HG03565 (cell line): ENCODE data around the gene GDPD4.

Experiments
- ATAC-seq: cut with Tn5 transposase; IDR thresholded peaks from one replicate; pipeline ENCODE4 v1.9.1; 2021; ENCODE audit warnings: mild to moderate bottlenecking, moderate library complexity; ENCODE audit not compliant: unreplicated experiment

GDPD4 gene

DNA sequence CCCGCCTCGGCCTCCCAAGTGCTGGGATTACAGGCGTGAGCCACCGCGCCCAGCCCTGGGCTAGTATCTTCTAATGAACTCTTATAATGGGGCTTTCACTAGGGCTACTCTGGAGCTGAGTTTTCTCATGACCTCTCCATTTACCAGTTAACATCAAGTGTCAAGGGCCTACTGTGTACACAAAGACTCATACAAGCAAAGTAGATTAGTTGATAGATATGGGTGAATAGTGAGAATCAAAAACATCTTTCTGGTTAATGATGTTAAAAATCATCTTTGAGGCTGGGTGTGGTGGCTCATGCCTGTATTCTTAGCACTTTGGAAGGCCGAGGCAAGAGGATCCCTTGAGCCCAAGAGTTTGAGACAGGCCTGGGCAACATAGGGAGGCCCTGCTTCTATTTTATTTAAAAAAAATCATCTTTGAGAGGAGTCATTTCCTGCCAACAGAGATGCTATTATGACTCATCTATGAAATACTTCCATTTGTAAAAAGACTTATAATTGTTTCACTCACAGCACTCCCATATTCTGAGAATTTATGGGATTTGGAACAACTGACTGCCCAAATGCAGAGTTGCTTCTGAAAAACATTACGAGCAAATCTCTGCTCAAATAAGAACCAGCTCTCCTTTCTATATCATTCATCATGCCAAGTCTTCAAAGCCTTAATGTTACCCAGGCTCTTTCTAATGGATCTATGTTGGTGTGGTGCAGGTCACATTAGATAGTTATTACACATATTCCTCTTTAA is 57.0 kb downstream of the GDPD4 start:
- ATAC-seq, result no peak

DNA sequence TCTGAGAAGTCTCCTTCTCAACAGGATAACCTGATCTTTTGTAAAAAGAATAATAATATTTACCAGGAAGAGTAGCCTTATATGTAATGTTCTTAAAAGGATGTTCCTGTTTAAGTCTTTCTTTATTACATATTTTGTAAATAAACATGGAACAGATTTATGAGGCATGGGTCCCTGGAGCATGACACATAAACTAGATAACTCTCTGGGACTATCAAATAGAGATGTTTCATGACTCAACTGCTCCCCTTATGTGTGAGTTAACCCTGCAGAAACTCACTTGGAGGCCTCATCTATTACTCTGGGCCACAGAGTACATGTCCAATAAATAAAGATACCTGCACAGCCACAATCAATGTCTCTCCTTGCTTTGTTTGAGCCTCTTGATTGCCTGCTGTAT is 64.6 kb downstream of the GDPD4 start:
- no peak for ATAC-seq

DNA sequence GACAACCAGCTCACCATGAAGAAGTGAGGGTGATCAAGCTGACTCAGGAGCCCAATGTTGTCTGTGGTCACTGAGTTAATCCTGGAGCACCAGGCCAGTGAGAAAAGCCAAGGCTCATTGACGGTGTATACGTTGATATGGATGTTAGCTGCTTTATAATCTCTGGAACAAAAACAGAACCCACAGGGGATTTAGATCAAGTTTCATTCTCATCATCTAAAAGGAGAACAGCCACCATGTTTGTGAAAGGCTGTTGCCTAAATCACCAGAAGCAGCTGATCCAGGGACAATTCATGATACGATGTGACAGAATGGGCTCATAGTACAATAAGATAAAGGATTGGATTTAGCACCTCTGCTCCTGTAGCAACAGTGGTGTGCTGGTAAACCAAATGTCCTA is 68.5 kb downstream of the GDPD4 start:
- no peak for ATAC-seq

DNA sequence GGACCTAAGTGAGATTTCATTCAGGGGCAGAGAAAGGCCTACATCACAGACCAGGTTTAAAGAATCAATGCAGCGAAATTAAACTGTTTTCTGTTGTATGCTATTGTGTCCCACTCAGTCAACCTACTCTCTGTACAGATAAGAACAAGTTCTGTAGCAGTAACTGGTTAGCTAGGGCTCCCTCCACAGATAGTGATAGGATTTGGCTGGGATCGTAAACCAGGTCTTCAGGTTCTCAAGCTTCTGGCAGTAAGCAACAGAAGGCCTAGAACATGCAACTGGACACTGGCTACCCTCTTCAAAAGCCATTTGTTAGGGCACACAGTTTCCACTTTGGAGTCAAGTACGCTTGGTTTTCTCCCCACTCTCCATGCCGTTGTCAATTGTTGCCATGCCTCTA is 69.2 kb downstream of the GDPD4 start:
- no peak for ATAC-seq

DNA sequence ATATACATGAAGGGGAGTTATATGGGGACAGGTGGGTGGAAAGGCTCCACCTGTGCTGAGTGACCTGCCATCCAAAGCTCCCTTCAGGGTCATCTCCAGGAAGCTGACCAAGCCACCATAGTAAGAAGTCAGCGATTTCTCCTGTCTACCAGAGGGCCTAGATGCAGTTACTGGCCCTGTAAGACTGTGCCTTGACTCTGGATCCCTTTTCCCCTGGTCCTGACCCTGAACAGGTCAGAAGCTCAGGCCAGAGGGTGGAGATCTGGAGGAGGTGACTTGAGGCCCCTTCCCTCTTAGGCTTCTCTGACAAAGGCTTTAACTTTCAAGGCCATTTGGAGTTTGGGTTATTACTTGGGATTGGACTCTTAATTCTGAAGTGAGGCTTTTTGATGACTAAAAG is 69.7 kb downstream of the GDPD4 start:
- no peak for ATAC-seq

DNA sequence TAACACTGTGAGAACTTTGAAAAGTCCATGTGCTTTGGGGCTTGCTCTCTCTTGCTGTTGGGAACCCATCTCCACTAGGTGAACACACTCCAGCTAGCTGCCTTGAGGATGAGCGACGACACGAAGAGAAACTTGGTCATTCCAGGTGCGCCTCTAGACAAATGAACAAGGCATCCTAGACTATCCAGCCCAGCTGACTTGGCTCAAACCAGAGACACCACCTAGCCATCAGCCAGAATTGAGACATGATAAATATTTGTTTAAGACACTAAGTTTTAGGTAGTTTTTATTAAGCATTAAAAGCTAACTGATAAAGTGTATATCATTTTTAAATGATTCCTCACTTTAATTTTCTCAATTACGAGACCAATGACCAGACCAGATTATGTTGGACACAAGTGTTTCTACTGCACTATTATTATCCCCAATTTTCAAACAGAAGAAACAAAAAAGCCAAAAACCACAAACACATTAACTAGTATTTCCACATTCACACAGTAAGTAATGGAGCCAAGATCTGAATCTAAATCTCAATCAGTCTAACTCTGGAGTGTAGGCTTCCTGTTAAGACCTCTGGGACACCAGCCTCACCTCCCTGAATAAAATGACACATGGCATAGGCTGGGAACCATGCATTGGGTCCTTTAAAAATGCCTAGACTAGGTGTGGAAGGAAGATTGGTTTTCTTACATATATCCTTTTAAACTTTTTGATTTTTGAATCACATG is 70.4 kb downstream of the GDPD4 start:
- no peak for ATAC-seq

DNA sequence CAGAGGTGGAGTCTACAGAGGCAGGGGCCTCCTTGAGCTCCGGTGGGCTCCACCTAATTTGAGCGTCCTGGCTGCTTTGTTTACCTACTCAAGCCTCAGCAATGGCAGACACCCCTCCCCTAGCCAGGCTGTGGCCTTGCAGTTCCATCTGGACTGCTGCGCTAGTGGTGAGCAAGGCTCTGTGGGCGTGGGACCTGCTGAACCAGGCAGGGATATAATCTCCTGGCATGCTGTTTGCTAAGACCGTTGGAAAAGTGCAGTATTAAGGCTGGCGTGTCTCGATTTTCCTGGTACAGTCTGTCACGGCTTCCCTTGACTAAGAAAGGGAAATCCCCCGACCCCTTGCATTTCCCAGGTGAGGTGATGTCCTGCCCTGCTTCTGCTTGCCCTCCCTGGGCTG is 77.7 kb downstream of the GDPD4 start:
- no peak for ATAC-seq

DNA sequence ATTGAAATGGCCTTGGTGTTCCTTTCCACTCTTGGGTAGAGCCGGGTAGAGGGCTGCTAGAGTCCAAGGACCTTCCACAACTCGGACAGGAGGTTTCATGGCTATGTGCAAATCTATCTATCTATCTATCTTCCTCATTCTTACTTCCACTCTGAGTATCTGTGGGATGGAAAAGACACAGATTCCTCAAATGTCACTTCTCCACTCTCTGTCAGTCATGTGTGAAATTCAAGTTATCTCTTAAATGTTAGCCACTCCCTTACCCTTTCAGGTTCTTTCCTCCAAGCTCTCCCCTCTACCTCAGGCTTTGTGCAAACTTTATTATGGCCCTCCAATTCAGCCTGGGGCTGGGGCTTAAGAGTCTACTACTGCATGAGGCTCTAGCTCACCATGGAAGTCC is 84.3 kb downstream of the GDPD4 start:
- ATAC-seq, result no peak

DNA sequence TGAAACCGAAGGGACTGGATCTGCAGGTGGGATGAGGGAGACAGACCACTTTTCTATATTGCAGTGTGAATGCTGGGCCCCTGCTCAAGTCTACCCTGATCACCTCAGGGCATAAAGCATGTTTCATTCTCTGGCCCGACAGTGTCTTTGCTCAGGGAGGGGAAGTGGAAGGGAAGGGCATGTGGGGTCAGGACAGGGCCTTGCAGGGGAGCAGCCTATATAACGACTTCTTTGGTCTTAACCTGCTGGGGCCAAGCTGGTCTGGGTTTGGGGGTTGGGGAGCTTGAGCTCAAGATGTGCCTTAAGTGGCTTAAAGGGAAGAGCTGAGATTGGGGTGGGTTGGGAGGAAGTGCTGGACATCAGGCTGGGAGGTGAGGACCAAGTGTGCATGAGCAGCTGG is 86.4 kb downstream of the GDPD4 start:
- no peak for ATAC-seq

DNA sequence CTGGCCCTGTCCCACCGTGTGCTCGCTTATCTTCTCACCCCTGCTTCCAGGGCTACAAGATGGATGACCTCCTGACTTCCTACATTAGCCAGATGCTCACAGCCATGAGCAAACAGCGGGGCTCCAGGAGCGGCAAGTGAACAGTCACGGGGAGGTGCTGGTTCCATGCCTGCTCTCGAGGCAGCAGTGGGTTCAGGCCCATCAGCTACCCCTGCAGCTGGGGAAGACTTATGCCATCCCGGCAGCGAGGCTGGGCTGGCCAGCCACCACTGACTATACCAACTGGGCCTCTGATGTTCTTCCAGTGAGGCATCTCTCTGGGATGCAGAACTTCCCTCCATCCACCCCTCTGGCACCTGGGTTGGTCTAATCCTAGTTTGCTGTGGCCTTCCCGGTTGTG is 86.9 kb downstream of the GDPD4 start:
- no peak for ATAC-seq

DNA sequence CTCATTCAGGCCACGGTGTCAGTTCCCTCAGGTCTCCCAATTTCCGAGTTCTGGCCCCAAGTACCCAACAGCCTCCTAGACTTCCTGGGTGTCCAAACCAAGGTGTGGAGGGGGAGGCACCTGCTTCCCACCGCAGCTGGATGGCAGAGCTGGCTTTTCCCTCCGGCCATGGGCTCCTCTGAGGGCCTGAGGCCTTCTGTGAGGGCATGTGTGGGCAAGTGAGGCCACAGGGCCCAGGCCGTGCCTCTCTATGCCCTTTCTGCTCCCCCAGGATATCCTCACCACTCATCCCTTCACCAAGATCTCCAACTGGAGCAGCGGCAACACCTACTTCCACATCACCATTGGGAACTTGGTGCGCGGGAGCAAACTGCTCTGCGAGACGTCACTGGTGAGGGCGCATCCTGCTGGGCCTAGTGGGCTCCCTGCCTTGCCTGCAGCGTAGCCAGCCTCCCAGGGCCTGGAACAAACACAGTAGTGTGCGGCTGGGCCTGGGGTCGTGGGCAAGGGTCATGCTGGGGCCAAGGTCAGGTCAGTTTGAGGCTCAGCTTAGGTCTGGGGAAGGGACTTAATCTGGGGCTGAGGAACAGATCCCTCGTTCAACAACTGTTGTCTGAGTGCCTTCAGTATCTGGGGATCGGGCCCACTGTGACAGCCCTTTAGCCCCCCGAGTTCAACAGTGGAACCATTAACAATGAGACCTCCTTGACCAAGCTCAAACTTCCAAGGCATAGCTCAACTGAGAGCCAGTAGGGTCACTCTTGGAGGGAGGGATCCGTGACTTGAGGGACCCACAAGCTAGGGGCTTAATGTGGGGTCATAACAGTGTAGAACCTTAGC is 87.7 kb downstream of the GDPD4 start:
- no peak for ATAC-seq

DNA sequence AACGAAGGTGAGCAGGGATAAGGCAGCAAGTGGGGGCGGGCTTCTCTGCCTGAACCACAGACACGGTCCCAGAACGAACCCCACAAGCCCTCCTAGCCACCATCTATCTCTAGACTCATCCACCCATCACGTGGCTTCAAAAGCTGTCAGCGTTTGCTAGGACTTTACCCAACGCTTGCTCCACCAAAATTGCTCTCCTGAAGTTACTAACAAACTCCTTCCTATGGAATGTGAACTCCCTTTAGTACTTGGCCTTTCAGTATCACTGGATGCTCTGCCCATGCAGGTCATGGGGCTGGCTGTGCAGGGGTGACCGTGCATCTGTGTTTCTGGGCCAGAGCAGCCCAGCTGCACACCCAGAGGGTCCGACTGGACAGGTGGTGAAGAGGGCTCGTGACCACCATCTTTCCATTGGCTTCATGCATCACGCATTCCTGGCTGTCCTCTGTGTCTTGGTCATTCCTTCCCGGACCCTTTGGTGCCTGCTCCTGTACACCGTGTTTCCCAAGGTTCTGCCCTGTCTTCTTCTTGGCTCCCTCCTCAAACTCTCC is 88.4 kb downstream of the GDPD4 start:
- no peak for ATAC-seq

DNA sequence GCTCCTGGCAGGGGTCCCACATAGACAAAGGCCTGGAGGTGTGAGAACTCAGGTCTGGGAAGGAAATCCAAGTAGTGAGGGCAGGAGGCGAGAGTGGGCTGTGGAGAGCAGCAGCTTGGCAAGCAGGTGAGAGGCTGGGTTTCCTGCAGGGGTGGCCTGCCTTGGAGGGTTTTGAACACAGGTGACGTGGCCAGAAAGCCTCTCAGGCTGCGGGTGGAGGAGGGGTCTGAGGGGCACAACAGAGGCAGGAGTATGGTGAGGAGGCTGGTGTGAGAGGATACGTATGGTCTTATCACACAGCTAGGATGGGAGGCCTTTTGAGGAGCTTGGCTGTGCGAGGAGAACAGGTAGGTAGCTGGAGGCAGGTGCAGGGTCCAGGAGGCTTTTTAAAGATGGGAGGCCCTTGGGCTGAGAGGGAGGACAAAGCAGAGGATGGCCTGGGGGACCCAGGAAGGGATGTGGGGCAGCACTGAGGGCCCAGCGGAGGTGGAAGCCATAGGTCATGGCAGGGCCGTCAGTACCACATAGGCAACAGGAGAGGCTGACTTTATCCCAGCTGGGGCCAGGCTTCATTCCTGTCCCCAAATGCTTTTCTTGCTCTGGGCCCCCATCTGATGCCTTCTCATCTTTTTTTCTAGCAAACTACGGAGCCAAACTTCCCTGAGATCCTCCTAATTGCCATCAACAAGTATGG is 89.0 kb downstream of the GDPD4 start:
- no peak for ATAC-seq

DNA sequence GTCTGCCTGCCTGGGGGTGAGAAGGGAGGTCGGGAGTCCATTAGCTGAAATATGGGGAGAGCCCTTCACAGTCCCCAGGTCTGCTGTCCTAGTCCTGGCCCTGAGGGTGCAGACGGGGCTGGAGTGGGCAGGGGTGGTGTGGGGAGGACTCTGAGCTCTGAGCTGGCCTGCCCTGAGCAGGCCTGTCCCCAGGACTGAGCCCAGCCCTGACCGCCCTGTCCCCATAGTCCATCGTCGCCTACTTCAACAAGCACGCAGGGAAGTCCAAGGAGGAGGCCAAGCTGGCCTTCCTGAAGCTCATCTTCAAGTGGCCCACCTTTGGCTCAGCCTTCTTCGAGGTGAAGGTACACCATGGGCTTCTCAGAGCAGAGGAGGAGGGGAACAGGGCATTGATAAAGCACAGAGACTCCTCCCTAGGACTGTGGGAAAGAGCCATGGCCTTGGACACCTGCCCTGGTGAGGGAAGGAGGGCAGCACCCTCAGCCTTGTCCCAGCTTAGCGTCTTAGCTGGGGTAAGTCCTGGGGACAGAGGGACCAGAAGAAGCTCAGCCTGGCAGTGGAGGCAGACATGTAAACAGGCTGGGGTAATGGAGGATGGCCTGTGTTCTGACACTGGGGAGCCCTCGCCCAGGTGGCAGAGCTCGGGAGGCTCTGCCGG is 89.8 kb downstream of the GDPD4 start:
- no peak for ATAC-seq

DNA sequence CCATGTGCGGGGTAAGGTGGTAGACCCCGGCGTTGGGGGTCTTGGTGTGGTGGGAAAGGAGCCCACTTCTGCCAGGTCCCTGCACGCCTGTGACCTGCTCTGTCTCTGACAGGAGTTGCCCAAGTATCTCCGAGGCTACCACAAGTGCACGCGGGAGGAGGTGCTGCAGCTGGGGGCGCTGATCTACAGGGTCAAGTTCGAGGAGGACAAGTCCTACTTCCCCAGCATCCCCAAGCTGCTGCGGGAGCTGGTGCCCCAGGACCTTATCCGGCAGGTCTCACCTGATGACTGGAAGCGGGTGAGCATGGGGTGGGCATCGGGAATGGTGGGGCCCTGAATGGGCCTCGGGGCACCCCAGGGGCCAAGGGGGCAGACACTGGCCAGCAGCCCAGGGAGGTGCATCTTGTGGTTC is 90.4 kb downstream of the GDPD4 start:
- ATAC-seq, result no peak

DNA sequence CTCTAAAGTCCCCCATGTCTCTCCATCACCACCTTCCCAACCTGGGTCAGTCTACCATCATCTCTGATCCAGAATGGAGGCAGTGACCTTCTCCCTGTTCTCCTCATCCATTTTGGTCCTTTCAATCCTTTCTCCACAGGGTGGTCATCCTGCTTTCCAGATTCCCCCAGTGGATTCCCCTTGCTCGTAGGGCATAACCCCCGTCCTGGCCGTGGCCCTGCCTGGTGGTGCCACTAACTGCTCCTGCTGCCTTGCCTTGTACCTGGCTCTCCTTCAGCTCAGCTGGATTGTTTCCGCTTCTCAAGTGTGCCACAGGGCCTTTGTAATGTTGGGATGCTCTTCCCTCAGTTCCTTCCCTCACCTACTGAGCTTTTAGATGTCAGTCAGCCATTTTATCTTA is 91.8 kb downstream of the GDPD4 start:
- no peak for ATAC-seq

DNA sequence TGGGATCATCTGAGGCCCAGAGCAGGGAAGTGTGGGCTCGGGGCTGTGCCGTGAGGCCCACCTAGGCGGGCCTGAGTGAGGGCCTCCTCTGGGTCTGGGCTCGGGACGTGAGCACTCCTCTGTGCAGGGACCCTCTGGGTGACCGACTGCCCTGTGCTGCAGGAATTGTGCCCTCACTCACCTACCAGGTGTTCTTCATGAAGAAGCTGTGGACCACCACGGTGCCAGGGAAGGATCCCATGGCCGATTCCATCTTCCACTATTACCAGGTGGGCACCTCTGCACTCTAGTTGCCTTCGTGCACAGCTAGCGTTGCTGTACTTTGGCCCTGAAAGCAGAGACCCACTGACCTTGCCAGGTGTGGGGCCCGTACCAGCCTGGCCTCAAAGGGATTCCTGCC is 93.0 kb downstream of the GDPD4 start:
- ATAC-seq, result no peak

DNA sequence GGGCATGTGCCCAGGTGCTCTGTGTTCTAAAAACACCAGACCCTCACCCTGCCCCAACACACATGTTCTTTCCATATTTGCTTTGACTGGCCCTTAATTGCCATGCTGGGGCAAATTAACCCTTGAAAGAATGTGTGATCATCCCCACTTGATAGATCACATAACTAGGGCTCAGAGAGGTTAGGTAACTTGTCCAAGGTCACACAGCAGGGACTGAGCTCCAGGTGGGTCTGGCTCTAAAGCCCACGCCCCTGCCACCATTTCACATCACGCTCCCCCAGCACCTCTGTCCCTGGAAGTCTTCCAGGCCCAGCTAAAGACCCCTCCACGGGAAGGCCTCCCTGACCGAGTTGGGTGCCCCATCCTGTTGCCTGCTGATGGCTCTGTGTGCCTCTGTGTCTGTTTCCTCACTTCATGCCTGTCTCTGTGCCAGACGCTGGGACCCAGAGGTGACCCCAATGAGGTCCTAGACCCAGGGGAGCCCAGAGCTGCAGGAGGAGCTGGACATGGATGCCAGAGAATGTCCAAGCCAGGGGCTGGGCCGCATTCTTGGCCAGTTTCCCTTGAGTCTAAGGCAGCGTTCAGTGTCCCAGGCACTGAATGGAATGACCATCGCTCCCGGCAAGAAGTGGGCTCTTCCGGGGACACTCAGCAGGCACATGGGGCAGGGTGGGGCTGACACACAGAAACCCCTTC is 93.7 kb downstream of the GDPD4 start:
- no peak for ATAC-seq

DNA sequence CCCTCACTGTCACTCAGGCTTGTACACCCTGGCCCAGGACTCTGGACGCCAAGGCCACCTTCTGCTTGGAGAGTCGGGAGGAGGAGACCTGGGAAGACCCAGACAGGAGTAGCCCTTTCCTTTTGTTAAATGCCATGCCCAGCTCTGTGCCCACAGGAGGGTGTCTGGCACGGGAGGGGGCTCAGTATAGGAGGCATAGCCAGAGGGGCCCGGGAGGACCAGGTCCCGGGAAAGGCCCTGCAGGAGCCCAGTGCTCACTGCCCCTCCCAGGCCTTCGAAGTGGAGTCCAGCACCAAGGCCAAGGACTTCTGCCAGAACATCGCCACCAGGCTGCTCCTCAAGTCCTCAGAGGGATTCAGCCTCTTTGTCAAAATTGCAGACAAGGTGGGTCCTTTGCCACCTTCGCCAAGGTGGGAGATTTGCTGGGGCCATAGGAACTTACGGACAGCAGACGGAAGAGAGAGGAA is 94.4 kb downstream of the GDPD4 start:
- ATAC-seq, result no peak
